IMR-90 (cell line): ENCODE results near the gene SLC66A3. TPM values are rescaled to one million over a fixed set of nuclear protein-coding genes. Genes with fewer than 3 reads are reported as not detected.

ENCODE experiments used
- ATAC-seq: fragments of 200-7000 bp; cut with Tn5 transposase; 2 replicates; pipeline ENCODE4 v1.9.1; 2020; ENCODE audit warnings: low read depth, mild to moderate bottlenecking, moderate library complexity
- BruUV-seq: library from RNA; stranded (reverse); fragments of 400-500 nt; replicated peaks from 2 replicates; lab custom pipeline; 2021; lab: Mats Ljungman, UMichigan
- CTCF ChIA-PET: fragments of 300-600 bp; formaldehyde crosslinking; extraction: SDS; loops from one replicate; lab custom pipeline; 2021; ENCODE audit warnings: antibody characterized with exemption; lab: Yijun Ruan, JAX
- POLR2A ChIA-PET: fragments of 300-600 bp; sonication (Branson Sonifier 250); formaldehyde crosslinking; loops from one replicate; lab custom pipeline; 2022; ENCODE audit warnings: antibody characterized with exemption; ENCODE audit not compliant: unreplicated experiment; lab: Charles Lee
- DNase-seq: peaks from one replicate; pipeline ENCODE4 v3.0.0; 2013
- H2AFZ ChIP-seq: replicated peaks from 2 replicates; pipeline ENCODE3; 2013; ENCODE audit warnings: low read length, mild to moderate bottlenecking; ENCODE audit not compliant: poor library complexity
- H2AK5ac ChIP-seq: 2 replicates; pipeline ENCODE4 v1.6.1; 2013; ENCODE audit warnings: low read depth, low read length, inconsistent platforms
- H2AK9ac ChIP-seq: replicated peaks from 2 replicates; pipeline ENCODE3; 2013; ENCODE audit warnings: mild to moderate bottlenecking, low read depth, low read length, moderate library complexity; ENCODE audit not compliant: poor library complexity
- H2BK120ac ChIP-seq: 2 replicates; pipeline ENCODE4 v1.6.1; 2013; ENCODE audit warnings: low read depth, low read length, inconsistent platforms
- H2BK15ac ChIP-seq: 3 replicates; pipeline ENCODE4 v1.6.1; 2013; ENCODE audit warnings: low read depth, low read length, inconsistent platforms
- H2BK20ac ChIP-seq: 2 replicates; pipeline ENCODE4 v1.6.1; 2013; ENCODE audit warnings: low read depth, mild to moderate bottlenecking, inconsistent platforms, low read length, moderate library complexity
- H2BK5ac ChIP-seq: 2 replicates; pipeline ENCODE4 v1.6.1; 2013; ENCODE audit warnings: mild to moderate bottlenecking, low read depth, low read length, inconsistent platforms; ENCODE audit not compliant: poor library complexity, severe bottlenecking
- H3K14ac ChIP-seq: replicated peaks from 2 replicates; pipeline ENCODE4 v1.6.1; 2013; ENCODE audit warnings: low read depth, low read length, inconsistent platforms
- H3K18ac ChIP-seq: 2 replicates; pipeline ENCODE4 v1.6.1; 2013; ENCODE audit warnings: low read depth, low read length, control low read depth
- H3K23ac ChIP-seq: 2 replicates; pipeline ENCODE4 v1.6.1; 2013; ENCODE audit warnings: low read depth, low read length, inconsistent platforms
- H3K27ac ChIP-seq: 2 replicates; pipeline ENCODE4 v1.5.1; 2013; ENCODE audit warnings: mild to moderate bottlenecking, control low read depth, low read length; ENCODE audit not compliant: insufficient read depth
- H3K27me3 ChIP-seq: 2 replicates; pipeline ENCODE4 v1.6.1; 2013; ENCODE audit warnings: low read length; ENCODE audit not compliant: control insufficient read depth, insufficient read depth
- H3K36me3 ChIP-seq: 2 replicates; pipeline ENCODE4 v1.6.1; 2013; ENCODE audit warnings: low read length, mixed read lengths; ENCODE audit not compliant: control insufficient read depth, insufficient read depth
- H3K4ac ChIP-seq: 2 replicates; pipeline ENCODE4 v1.6.1; 2013; ENCODE audit warnings: low read depth, low read length, inconsistent platforms
- H3K4me1 ChIP-seq: 2 replicates; pipeline ENCODE4 v1.6.1; 2013; ENCODE audit warnings: low read length, mixed read lengths; ENCODE audit not compliant: control insufficient read depth, insufficient read depth
- H3K4me2 ChIP-seq: 2 replicates; pipeline ENCODE4 v1.6.1; 2013; ENCODE audit warnings: low read depth, mild to moderate bottlenecking, control low read depth, low read length, moderate library complexity
- H3K4me3 ChIP-seq: 2 replicates; pipeline ENCODE4 v1.5.1; 2013; ENCODE audit warnings: low read depth, mild to moderate bottlenecking, control low read depth, low read length, moderate library complexity; ENCODE audit not compliant: insufficient read depth
- H3K56ac ChIP-seq: 2 replicates; pipeline ENCODE4 v1.6.1; 2013; ENCODE audit warnings: low read length, inconsistent platforms; ENCODE audit not compliant: insufficient read depth; ENCODE audit errors: extremely low read depth
- H3K79me1 ChIP-seq, 2 experiments: 2 replicates each; pipeline ENCODE4 v1.6.1; 2013; ENCODE audit warnings: low read length in 2 of 2, inconsistent platforms in 1 of 2, low read depth in 1 of 2
- H3K9ac ChIP-seq: 2 replicates; pipeline ENCODE4 v1.6.1; 2013; ENCODE audit warnings: low read depth, low read length, control low read depth
- H3K9me1 ChIP-seq: 2 replicates; pipeline ENCODE4 v1.6.1; 2013; ENCODE audit warnings: low read length, inconsistent platforms; ENCODE audit not compliant: insufficient read depth
- H3K9me3 ChIP-seq: 2 replicates; pipeline ENCODE4 v1.6.1; 2013; ENCODE audit warnings: low read length; ENCODE audit not compliant: control insufficient read depth, insufficient read depth
- H4K20me1 ChIP-seq: 2 replicates; pipeline ENCODE4 v1.6.1; 2013; ENCODE audit warnings: low read length, inconsistent platforms; ENCODE audit not compliant: insufficient read depth
- H4K5ac ChIP-seq: 2 replicates; pipeline ENCODE4 v1.6.1; 2013; ENCODE audit warnings: mild to moderate bottlenecking, low read depth, low read length, control low read depth
- H4K8ac ChIP-seq, 2 experiments: 2 replicates each; pipeline ENCODE4 v1.6.1; 2013; ENCODE audit warnings: low read depth in 2 of 2, low read length in 2 of 2, control low read depth in 1 of 2, inconsistent platforms in 1 of 2
- H4K91ac ChIP-seq: 2 replicates; pipeline ENCODE4 v1.6.1; 2013; ENCODE audit warnings: low read depth, low read length, inconsistent platforms; ENCODE audit not compliant: insufficient read depth
- FOS ChIP-seq: fragments of 150-350 bp; IDR thresholded peaks from 2 replicates; pipeline ENCODE4 v1.6.1; 2016; ENCODE audit warnings: low read depth, low read length
- MAFK ChIP-seq: IDR thresholded peaks from 2 replicates; pipeline ENCODE4 v1.6.1; 2012; ENCODE audit warnings: low read depth, low read length, improper control_type of control experiment
- MXI1 ChIP-seq: IDR thresholded peaks from 2 replicates; pipeline ENCODE4 v1.6.1; 2012; ENCODE audit warnings: low read depth, mild to moderate bottlenecking, low read length, moderate library complexity, borderline replicate concordance
- NFE2L2 ChIP-seq: fragments of 150-350 bp; IDR thresholded peaks from 2 replicates; pipeline ENCODE4 v1.6.1; 2016; ENCODE audit warnings: low read depth, mild to moderate bottlenecking, low read length
- POLR2A ChIP-seq: IDR thresholded peaks from 2 replicates; pipeline ENCODE4 v1.6.1; 2012; ENCODE audit warnings: mild to moderate bottlenecking, low read depth, low read length
- SMC3 ChIP-seq: fragments of 150-350 bp; IDR thresholded peaks from 2 replicates; pipeline ENCODE4 v1.6.1; 2016; ENCODE audit warnings: low read depth, mild to moderate bottlenecking, antibody characterized with exemption, low read length, moderate library complexity
- WGBS, 2 experiments: methylation state at CpG; one replicate each; pipeline versions ENCODE4 v1.1.5 to v1.1.7; 2013; ENCODE audit warnings: missing lambda C conversion rate in 2 of 2; ENCODE audit not compliant: insufficient read length in 1 of 2; ENCODE audit errors: extremely low coverage in 2 of 2; 5-methylcytosine and 5-hydroxymethylcytosine counted together
- dilution Hi-C: fragments of 300-500 bp; cut with HindIII; formaldehyde crosslinking; loops from one replicate; pipeline ENCODE4 v1.14.3; 2018; ENCODE audit warnings: low sequenced_read_pairs; ENCODE audit not compliant: unreplicated experiment
- in situ Hi-C: fragments of 300-500 bp; cut with MboI; formaldehyde crosslinking; loops from 3 replicates; pipeline ENCODE4 v1.14.3; 2019; ENCODE audit warnings: low sequenced_read_pairs, inconsistent platforms, mixed read lengths
- intact Hi-C: fragments of 100-400 bp; cut with micrococcal nuclease; formaldehyde crosslinking; loops from 2 replicates; pipeline ENCODE4 v1.10.0; 2022
- polyA plus RNA-seq, 3 experiments: library from polyadenylated mRNA; depleted of rRNA; stranded (reverse); fragments of >200 nt; gene quantifications; 2 replicates each; pipeline ENCODE4 v1.2.3, GENCODE V29; 2012; ENCODE audit warnings: low replicate concordance in 1 of 3
- total RNA-seq: library from RNA; depleted of rRNA; stranded (reverse); fragments of >200 nt; gene quantifications from 2 replicates; pipeline ENCODE4 v1.2.3, GENCODE V29; 2012

The SLC66A3 gene
- total and polyA plus RNA-seq, 2 of the 4 experiments (the other 2 are of a cell fraction): 18.1 to 25.2 TPM

- Histone ChIP-seq H2BK120ac (peak overlapping the region; percentile 2; the same call in 1 of the 2 replicates), H4K8ac (no peak overlapping the region), H3K4ac (peak overlapping the region; percentile 20; the same call in 1 of the 2 replicates), H2AK5ac (peak overlapping the region; percentile 57; the same call in 1 of the 2 replicates), H3K4me1 (peaks cover 7% of the 10 kb centered on the region; the same call in 1 of the 2 replicates), H2AFZ (peak overlapping the region; percentile 13), H4K20me1 (no peaks in the 10 kb centered on the region), H3K56ac (no peak overlapping the region), H3K9ac (no peak overlapping the region), H3K36me3 (no peaks in the 10 kb centered on the region), H2BK5ac (no peak overlapping the region), H2BK20ac (no peak overlapping the region), H2AK9ac (peak overlapping the region; percentile 5), H3K79me1 (no peaks in the 10 kb centered on the region), H3K27ac (no peak overlapping the region), H3K18ac (no peak overlapping the region), H3K27me3 (no peaks in the 10 kb centered on the region), H2BK15ac (no peak overlapping the region), H3K14ac (no peak overlapping the region), H3K9me1 (peaks cover 4% of the 10 kb centered on the region; the same call in 1 of the 2 replicates), H3K23ac (no peak overlapping the region), H3K4me2 (no peak overlapping the region), H3K4me3 (no peak overlapping the region), H3K9me3 (no peaks in the 10 kb centered on the region), H4K5ac (no peak overlapping the region), H4K91ac (no peak overlapping the region)
- ATAC-seq (no peak), DNase-seq (no peak)
- in situ Hi-C loops (loop anchor here (5.0 kb wide), 2 partner anchors 201 to 286 kb away; no protein-coding TSS in a partner anchor), dilution Hi-C loops (no loop called here), intact Hi-C loops (no loop called here)
- TF ChIP-seq MAFK (no peak), NFE2L2 (no peak), FOS (no peak), SMC3 (no peak), MXI1 (no peak), POLR2A (no peak)
- POLR2A ChIA-PET: no interaction called here
- 80% methylated on average over 3 of the region's 12 CpGs; no CpG with 5 or more reads in 1 of the 2 experiments for WGBS, 2 experiments
- BruUV-seq: no TSS peak
- CTCF ChIA-PET: interaction anchor here (1.1 to 4.9 kb wide), 6 partner anchors 187 to 292 kb away, joined by 3 to 35 read pairs (median 5); no protein-coding TSS in a partner anchor
Measured at GRCh38 chr2:11123001-11123809, 32.1 kb upstream of the SLC66A3 start.
